GM18505 (cell line): ENCODE data around the gene SLC26A6.

ENCODE experiments used
- ATAC-seq: cut with Tn5 transposase; IDR thresholded peaks from one replicate; pipeline ENCODE4 v1.9.1; 2021; ENCODE audit not compliant: unreplicated experiment
- POLR2A ChIP-seq: IDR thresholded peaks from 4 replicates; pipeline ENCODE4 v1.6.1; 2011; ENCODE audit warnings: borderline replicate concordance; ENCODE audit not compliant: insufficient read depth, insufficient read length; ENCODE audit errors: extremely low read depth

The SLC26A6 gene

DNA sequence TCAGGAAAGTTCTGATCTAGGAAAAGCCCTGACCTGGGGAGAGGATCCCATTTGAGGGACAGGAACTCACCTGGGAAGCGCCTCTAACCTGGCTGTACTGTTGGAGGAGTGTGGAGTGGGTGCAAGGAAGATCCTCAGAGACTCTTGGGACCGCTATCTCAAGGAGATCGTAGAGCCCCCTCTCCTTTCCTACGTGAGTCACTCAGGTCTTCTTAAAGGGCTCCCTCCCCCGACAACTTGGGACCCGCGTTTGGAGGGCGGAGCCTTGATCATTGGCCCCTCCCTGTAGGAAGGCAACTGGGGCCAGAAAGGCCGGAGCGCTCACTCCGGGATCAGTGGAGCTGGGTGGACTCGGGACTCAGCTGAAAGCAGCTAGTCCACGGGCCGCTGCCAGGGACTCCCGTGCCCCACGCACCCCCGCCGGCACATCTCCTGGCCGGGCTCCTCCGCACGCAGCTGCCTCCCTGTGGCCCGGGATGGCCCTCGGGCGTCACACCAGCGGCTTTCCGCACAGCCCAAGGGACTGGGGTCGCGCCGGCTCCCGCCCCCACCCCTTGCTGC lies 520 bp downstream of the SLC26A6 start:
- ATAC-seq: peak; percentile 24
- TF ChIP-seq POLR2A: no peak

DNA sequence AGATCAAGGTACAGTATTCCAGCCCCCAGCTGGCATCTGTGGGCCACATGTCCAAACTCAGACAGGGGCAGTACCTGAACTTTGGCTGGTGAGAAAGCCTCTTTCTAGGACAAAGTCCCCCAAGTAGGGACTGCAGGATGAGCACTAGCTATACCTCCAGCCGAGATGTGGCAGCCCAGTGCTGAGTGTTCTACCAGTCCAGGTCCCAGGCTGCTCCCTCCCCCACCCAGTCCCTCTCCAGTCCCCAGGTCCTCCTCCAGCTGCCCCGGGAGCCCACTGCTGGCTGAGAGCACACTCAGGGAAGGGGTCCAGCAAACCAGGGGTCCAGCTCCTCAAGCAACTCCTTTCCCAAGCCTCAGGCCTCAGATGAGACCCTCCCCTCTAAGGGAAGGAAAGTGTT lies 1.5 kb downstream of the SLC26A6 start:
- no peak for TF ChIP-seq POLR2A
- ATAC-seq: no peak

DNA sequence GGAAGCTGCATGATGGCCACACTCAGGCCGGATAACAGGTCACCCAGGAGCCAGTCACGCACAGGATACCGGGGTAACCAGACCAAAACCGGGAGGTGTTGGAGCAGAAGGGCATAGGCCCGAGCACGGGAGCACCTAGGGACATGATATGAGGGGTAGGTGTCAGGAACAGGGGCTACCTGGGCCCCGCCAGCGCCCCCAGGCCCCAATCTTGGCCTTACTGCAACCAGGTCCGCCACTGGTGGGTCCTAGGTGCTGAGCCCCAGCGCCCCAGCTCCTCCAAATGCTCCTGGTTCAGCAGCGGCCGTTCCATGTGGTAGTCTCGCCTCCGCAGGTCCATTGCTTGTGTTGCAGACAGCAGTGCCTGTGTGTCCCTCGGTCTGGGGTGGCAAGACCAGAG lies 2.0 kb downstream of the SLC26A6 start:
- no peak for ATAC-seq
- TF ChIP-seq POLR2A: no peak

DNA sequence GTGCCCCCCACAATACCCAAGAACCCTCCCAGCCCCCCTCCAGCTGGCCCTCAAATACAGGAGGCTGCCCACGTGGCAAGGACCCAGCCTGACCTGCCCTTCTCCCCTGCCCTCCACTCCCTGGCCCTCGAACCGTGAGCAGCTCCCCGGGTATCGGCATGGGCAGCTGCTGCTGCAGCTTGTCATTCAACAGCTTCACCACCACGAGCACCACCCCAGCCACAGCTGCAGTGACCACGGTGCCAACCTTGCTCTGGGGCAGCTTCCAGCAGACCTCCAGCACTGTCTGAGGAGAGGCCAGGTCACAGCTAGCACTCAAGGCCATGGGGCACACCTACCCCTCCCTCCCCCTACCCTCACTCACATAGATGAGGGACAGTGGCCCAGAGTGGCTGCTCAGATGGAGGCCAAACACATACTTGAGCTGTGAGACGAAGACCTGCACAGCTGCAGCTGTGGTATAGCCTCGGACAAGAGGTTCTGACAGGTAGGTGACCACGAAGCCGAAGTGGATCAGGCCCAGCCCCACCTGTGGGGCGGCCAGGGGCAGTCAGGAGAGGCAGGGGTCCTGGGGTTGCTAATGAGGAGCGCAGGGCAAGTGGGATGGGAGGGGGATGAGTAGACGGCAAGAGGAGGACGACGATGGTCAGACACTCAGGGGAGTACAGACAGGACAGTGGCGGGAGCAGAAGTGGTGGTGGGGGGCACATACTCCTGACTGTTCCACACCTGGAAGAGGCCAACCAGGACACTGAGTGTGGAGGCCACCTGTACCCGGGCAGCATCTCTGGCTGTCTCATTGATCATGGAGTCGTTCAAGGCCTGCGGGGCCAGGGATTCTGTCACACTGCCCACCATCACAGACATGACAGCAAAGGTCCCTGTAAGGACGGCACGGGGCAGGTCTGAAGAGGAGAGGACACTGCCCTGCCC lies 3.5 kb downstream of the SLC26A6 start:
- no peak for TF ChIP-seq POLR2A
- ATAC-seq: no peak

DNA sequence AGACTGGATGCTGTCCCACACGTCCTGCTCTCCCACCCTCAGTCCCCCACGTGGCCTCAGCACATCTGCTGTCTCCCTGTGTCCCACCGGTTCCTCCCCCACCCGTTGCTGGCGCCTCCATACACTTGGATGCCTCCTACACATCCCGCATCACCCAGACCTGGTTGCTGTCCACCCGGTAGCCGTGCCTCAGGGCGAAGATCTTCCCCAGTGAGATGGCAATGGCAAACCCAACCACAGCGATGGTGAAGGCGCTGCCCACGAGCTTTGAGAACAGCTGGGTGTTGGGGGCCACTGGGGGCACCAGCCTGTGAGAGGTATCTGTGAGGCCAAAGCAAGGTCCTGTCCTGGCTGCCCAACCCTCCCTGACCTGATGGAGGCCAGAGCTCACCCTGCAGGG lies 4.4 kb downstream of the SLC26A6 start:
- no peak for ATAC-seq
- TF ChIP-seq POLR2A: no peak

DNA sequence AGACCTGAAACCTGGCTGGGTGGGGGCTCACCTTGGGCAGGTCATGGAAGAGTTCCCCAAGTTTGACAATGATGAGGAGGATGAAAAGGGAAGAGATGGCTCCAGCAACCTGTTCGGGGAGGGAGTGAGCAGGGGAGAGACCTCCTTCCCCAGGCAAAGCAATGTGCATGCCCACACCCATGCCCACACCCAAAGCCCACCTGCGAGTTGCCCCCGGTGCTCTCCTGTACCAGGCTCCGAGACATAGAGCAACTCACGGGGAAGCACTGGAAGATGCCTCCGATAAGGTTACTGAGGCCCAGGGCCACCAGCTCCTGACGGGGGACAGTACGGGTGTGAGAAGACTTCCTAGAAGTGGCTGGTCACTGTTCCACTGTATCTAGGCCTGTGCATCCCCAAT lies 4.9 kb downstream of the SLC26A6 start:
- no peak for ATAC-seq
- no peak for TF ChIP-seq POLR2A

DNA sequence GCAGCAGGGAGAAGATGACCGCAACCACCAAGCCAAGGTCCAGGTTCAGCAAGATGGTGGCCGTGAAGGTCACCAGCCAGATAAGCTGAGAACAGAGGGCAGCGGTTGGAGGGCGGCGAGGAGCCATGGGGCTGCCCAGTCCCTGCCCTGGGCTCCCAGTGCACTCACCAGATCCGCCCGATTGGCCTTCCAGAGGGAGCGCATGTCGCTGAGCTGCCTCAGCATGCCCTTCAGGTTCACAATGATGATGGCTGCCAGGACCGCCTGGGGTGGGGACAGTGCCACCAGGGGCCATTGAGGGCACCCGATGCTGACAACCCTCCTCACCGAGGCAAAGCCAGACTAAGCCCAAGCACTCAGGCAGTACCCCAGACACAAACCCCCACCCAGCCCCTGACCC lies 5.4 kb downstream of the SLC26A6 start:
- no peak for TF ChIP-seq POLR2A
- no peak for ATAC-seq

DNA sequence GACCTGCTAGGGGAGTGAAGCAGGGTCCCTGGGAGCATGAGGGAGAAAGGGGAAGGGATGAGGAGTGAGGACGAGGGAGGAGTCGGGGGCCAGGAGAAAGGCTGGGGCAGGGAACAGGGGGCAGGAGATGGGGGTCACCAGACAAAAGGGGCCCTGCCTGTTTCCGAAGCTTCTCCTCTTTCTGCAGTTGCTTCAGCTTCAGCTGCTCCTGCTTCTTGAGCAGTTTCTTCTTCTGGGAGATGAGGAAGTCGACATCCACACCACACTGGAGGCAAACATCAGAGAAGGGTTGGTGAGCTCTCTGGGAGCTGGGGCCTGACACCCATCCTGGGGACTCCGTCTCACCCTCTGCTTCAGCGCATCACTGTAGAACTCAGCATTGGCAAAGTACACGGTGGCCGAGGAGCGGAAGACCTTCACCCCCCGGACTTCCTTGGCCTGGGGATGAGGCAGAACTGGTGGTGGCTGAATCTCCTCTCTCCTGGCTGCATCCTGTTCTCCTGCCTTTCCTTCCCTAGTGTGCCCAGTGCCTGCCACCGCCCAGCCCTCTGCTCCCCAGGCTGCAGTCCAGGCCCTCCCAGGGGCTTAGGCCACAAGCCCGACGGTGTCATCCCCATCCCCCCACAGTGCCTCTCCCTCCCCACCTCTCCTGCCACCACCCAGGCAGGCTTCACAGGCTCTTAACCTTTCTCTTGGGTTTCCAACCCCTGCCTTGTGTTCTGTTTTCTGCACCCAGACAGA lies 6.8 kb downstream of the SLC26A6 start:
- ATAC-seq: no peak
- TF ChIP-seq POLR2A: no peak

DNA sequence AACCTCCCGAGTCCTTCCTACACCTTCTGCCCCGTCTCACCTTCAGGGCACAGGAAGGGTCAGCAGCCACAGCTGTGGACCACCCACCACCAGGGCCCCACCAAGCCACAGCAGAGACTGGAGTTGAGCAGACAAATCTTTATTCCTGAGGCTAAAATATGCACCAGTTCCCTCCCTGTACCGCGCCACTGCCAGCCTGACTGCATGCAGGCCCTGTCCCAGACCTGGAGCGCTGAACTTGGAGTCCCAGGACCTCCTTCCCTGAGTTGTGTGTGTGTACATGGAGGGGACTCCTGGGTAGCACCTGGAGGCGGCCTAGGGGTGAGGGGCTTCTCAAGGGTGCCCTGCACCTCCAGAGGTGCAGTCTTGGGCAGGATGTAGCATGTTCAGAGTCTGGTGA lies 9.7 kb downstream of the SLC26A6 start:
- no peak for TF ChIP-seq POLR2A
- no peak for ATAC-seq

DNA sequence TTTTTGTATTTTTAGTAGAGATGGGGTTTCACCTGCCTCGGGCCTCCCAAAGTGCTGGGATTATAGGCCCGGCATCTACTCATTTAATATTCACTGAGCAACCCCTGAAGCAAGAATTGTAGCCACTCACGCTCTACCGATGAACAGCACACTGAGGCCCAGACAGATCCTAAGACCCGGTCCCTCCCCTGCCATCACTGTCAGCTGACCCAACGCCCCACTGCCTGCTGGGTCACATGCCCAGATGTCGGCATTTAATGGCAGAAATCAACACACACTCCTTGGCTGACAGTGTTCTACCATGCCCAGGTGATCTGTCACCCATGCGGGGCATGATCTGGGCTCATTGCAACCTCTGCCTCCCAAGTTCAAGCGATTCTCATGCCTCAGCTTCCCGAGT lies 10.5 kb downstream of the SLC26A6 start:
- no peak for TF ChIP-seq POLR2A
- no peak for ATAC-seq

DNA sequence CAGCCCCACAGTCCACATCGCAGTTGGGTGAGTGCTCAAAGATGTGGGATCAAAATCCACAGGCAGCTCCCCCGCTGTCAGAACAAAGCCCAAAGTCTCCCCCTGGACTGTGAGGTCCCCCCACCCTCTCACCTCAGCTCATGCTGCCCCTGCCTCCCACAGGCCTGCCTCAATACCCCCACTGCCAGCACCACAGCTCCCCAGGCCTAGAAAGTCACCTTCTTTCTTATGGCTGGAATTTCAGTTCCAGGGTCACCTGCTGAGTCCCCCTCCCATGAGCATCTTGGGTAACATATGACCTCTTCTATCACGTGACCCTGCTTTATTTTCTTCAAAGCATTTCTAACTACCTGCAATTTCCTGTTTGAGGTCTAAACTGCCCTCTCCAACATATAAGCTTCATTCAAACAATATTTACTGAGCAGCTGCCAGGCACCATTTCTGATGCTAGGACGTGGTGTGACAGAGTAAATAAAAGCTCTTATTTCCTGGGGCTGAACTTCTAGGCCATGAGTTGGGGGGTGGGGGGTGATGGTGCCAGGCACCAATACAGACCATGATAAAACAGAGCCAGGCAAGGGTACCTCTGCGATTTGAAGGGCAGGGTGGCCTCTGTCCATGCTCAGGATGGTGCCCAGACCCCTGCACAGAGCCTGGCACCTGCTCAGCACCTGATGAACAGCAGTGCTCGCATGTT lies 11.3 kb downstream of the SLC26A6 start:
- no peak for TF ChIP-seq POLR2A
- no peak for ATAC-seq

DNA sequence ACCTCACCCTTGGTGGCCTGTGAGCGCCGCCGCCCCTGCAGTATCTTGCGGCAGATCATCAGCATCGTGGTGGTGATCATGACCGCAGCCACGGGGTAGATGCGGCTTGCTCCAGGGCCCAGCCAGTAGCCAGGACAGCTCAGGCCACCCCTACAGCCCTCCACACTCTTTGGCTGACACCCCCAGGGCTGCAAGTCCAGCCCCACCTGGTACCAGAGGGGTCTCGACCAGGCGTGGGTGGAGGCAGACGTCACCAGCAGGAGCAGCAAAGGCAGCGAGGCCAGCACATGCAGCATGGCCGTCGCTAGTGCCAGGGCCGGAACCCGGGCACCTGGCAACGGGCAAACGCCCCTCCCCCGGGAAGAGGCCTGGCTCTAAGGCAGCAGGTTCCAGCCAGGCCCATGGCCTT lies 13.8 kb downstream of the SLC26A6 start, which contains the start of gene TMEM89:
TMEM89 (minus strand) TSS at position 309 of the 409 bp plus-strand sequence; CDS start at position 296, 13 bp downstream.
- ATAC-seq: no peak

More for the DNA sequence above, 13.8 kb downstream of the SLC26A6 start, which contains the start of gene TMEM89:
- TF ChIP-seq POLR2A: no peak
